Right lobe of liver (tissue), 4 donors: ENCODE measurements around the gene SH3BP2.

ENCODE experiments used
- CTCF ChIP-seq, 4 donors: fragments of 200-600 bp in 3 of 4; fragments of 450-650 bp in 1 of 4; IDR thresholded peaks; one replicate each; pipeline versions ENCODE4 v1.5.1 to v1.8.0; 2016 to 2022; ENCODE audit warnings: antibody characterized with exemption in 4 of 4, mild to moderate bottlenecking in 2 of 4
- POLR2A ChIP-seq: fragments of 450-650 bp; IDR thresholded peaks from one replicate; pipeline ENCODE4 v1.6.1; 2017; ENCODE audit warnings: antibody characterized with exemption, mild to moderate bottlenecking
- donor health status: DM: no; HTN: no; CAD: no.
- donor health status: DM: no; HTN: no; CAD: no.
- donor health status: DM: no; HTN: yes; CAD: no.

DNA sequence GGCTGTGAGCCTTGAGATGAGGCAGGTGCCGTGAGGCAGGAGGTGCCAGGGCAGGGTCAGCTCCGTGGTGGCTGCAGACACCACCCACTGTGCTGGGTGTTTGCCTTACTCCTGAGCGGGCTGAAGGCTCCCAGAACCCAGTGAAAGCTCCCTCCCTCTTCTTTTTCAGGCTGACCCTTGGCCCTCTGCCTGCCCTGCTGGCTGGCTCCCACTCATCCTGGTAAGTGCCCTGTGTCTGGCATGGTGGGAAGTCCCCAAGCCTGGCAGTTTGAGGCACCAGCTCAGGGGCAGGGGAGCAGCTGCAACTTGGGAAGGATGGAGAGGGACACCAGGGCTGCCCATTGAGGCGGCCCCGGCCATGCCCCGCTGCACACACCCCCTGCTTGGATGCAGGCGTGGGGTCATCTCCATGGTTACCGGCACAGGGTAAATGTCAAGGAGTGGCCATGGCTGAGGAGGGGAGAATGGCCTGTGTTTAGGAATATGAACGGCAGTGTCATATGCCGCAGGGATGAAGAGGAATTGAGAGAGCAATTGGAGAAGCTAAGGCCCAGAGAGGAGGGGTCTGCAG, 16.8 kb downstream of the SH3BP2 start:
- TF ChIP-seq CTCF (IDR thresholded peaks at IDR 0.05) (no peak), POLR2A (no peak)
